ENCODE data around the gene MYL12B. TPM values are rescaled to one million over a fixed set of nuclear protein-coding genes. Genes with fewer than 3 reads are reported as not detected.

Gene MYL12B
- total RNA-seq, 1 experiment from 2014 or later = 166 TPM

GRCh38 chr18:3319399-3319798 lies 57.5 kb downstream of the MYL12B start:
- Histone ChIP-seq H3K9ac (ENCODE audit: extremely low read depth, insufficient read length, low read length) (no peak overlapping the region), H3K4me1 (ENCODE audit: insufficient read depth, low read length) (no peaks in the 10 kb centered on the region), H3K27ac (ENCODE audit: insufficient read length, low read depth, low read length) (no peak overlapping the region), H3K4me2 (ENCODE audit: insufficient read depth, insufficient read length, low read length) (no peak overlapping the region), H3K79me1 (ENCODE audit: insufficient read depth, low read depth, low read length, poor library complexity, severe bottlenecking) (no peaks in the 10 kb centered on the region), H4K20me1 (ENCODE audit: control insufficient read depth, insufficient read depth, insufficient read length) (no peaks in the 10 kb centered on the region), H2BK120ac (ENCODE audit: low read depth, low read length, poor library complexity, severe bottlenecking) (no peak overlapping the region), H3K9me3 (ENCODE audit: control insufficient read depth, low read depth, low read length) (peaks cover 5% of the 10 kb centered on the region), H4K5ac (ENCODE audit: insufficient read length, low read depth, low read length) (no peak overlapping the region), H2BK20ac (ENCODE audit: low read depth, low read length, poor library complexity, severe bottlenecking) (no peak overlapping the region), H3K14ac (ENCODE audit: insufficient read depth, low read length) (no peak overlapping the region), H2BK5ac (ENCODE audit: insufficient read length, low read length) (no peak overlapping the region), H3K23me2 (ENCODE audit: insufficient read length, low read depth, low read length, poor library complexity, severe bottlenecking) (no peaks in the 10 kb centered on the region), H3K23ac (ENCODE audit: insufficient read length, low read depth, low read length) (no peak overlapping the region), H3T11ph (ENCODE audit: low read length) (no peak overlapping the region), H2BK12ac (ENCODE audit: insufficient read length, low read depth, low read length) (no peak overlapping the region), H3K27me3 (ENCODE audit: insufficient read depth, low read length) (no peaks in the 10 kb centered on the region), H3K56ac (ENCODE audit: insufficient read length, low read depth, low read length) (no peak overlapping the region), H3K18ac (ENCODE audit: insufficient read length, low read depth, low read length) (no peak overlapping the region), H3K4ac (ENCODE audit: low read depth, low read length) (no peak overlapping the region), H2BK15ac (ENCODE audit: low read depth, low read length) (no peak overlapping the region), H2AK5ac (ENCODE audit: insufficient read length, low read length) (no peak overlapping the region), H4K91ac (ENCODE audit: insufficient read length, low read depth, low read length) (no peak overlapping the region), H4K8ac (replicated peaks; ENCODE audit: insufficient read length, low read depth, low read length) (no peak overlapping the region), H2AFZ (ENCODE audit: low read length) (no peak overlapping the region), H3K79me2 (ENCODE audit: insufficient read depth, low read length) (no peaks in the 10 kb centered on the region)
- Mint-ChIP-seq H3K27ac (no peak overlapping the region), H3K36me3 (ENCODE audit: insufficient read depth in 1 of 3, low read depth in 3 of 3) (peaks cover 4 to 15% (median 13%) of the 10 kb centered on the region in 3 experiments; a peak in 6 of 7 replicates), H3K4me3 (no peak overlapping the region), H3K27me3 (ENCODE audit: low read depth) (no peaks in the 10 kb centered on the region), H3K4me1 (peaks cover 5 to 7% of the 10 kb centered on the region in 2 experiments), H3K9me3 (peaks cover 19 to 20% of the 10 kb centered on the region in 2 experiments)
- DNase-seq = no peak
- no CpG with 5 or more reads among the region's 5 CpGs for WGBS (ENCODE audit: extremely low coverage, insufficient read length, low lambda C conversion rate)
- TF ChIP-seq, protein P1, sequence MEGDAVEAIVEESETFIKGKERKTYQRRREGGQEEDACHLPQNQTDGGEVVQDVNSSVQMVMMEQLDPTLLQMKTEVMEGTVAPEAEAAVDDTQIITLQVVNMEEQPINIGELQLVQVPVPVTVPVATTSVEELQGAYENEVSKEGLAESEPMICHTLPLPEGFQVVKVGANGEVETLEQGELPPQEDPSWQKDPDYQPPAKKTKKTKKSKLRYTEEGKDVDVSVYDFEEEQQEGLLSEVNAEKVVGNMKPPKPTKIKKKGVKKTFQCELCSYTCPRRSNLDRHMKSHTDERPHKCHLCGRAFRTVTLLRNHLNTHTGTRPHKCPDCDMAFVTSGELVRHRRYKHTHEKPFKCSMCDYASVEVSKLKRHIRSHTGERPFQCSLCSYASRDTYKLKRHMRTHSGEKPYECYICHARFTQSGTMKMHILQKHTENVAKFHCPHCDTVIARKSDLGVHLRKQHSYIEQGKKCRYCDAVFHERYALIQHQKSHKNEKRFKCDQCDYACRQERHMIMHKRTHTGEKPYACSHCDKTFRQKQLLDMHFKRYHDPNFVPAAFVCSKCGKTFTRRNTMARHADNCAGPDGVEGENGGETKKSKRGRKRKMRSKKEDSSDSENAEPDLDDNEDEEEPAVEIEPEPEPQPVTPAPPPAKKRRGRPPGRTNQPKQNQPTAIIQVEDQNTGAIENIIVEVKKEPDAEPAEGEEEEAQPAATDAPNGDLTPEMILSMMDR (conservative IDR thresholded peaks at IDR 0.05) = no peak

All from H9 (cell line).